SH-SY5Y (cell line): ENCODE data around the gene CCR5AS.

Experiments
- GATA2 ChIP-seq: IDR thresholded peaks from 2 replicates; pipeline ENCODE4 v1.6.1; 2011; ENCODE audit warnings: mild to moderate bottlenecking, low read depth, low read length
- GATA3 ChIP-seq: IDR thresholded peaks from 2 replicates; pipeline ENCODE4 v1.6.1; 2011; ENCODE audit warnings: low read depth, mild to moderate bottlenecking, low read length, moderate library complexity

DNA sequence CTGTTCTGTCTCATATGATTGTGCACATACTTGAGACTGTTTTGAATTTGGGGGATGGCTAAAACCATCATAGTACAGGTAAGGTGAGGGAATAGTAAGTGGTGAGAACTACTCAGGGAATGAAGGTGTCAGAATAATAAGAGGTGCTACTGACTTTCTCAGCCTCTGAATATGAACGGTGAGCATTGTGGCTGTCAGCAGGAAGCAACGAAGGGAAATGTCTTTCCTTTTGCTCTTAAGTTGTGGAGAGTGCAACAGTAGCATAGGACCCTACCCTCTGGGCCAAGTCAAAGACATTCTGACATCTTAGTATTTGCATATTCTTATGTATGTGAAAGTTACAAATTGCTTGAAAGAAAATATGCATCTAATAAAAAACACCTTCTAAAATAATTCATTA, 31.1 kb downstream of the CCR5AS start:
- TF ChIP-seq GATA2 (no peak), GATA3 (no peak)
